Measurements from ENCODE around the gene ALDH1A3.
A peak's percentile ranks its signal among the peaks of the same experiment; 100 is the strongest.

The ALDH1A3 gene

GRCh38 chr15:100920516-100921135 lies 41.0 kb downstream of the ALDH1A3 start:
- H3K27ac ChIP-seq: no peak overlapping the region
- DNase-seq (ENCODE audit: low read depth, low spot score): no peak

GRCh38 chr15:100922192-100923040 lies 42.8 kb downstream of the ALDH1A3 start:
- H3K27ac ChIP-seq: no peak overlapping the region
- no peak for DNase-seq (ENCODE audit: low read depth, low spot score)

- no peak overlapping the region for H3K27ac ChIP-seq
- no peak for DNase-seq (ENCODE audit: low read depth, low spot score)
These were observed 43.4 kb downstream of the ALDH1A3 start for GRCh38 chr15:100923076-100923475.

- no peak overlapping the region for H3K27ac ChIP-seq
- DNase-seq (ENCODE audit: low read depth, low spot score): no peak
These were observed 44.3 kb downstream of the ALDH1A3 start for GRCh38 chr15:100923902-100924301.

- no peak overlapping the region for H3K27ac ChIP-seq
- DNase-seq (ENCODE audit: low read depth, low spot score): no peak
These were observed 44.8 kb downstream of the ALDH1A3 start for GRCh38 chr15:100924436-100924835.

GRCh38 chr15:100925480-100925879 lies 45.8 kb downstream of the ALDH1A3 start:
- H3K27ac ChIP-seq: no peak overlapping the region
- DNase-seq (ENCODE audit: low read depth, low spot score): no peak

- no peak overlapping the region for H3K27ac ChIP-seq
- no peak for DNase-seq (ENCODE audit: low read depth, low spot score)
These were observed 46.6 kb downstream of the ALDH1A3 start for GRCh38 chr15:100926258-100926657.

- DNase-seq (ENCODE audit: low read depth, low spot score): no peak
- no peak overlapping the region for H3K27ac ChIP-seq
These were observed 47.5 kb downstream of the ALDH1A3 start for GRCh38 chr15:100926971-100927756.

- DNase-seq (ENCODE audit: low read depth, low spot score): no peak
- H3K27ac ChIP-seq: peak overlapping the region; percentile 47
These were observed 49.1 kb downstream of the ALDH1A3 start for GRCh38 chr15:100928632-100929280.

- no peak for DNase-seq (ENCODE audit: low read depth, low spot score)
- H3K27ac ChIP-seq: peak overlapping the region; percentile 47
These were observed 50.0 kb downstream of the ALDH1A3 start for GRCh38 chr15:100929641-100930042.

GRCh38 chr15:100930306-100930848 lies 50.7 kb downstream of the ALDH1A3 start:
- DNase-seq (ENCODE audit: low read depth, low spot score): no peak
- no peak overlapping the region for H3K27ac ChIP-seq

GRCh38 chr15:100931143-100931890 lies 51.7 kb downstream of the ALDH1A3 start:
- H3K27ac ChIP-seq: no peak overlapping the region
- no peak for DNase-seq (ENCODE audit: low read depth, low spot score)

- H3K27ac ChIP-seq: no peak overlapping the region
- DNase-seq (ENCODE audit: low read depth, low spot score): no peak
These were observed 53.2 kb downstream of the ALDH1A3 start for GRCh38 chr15:100932676-100933348.

- DNase-seq (ENCODE audit: low read depth, low spot score): no peak
- H3K27ac ChIP-seq: no peak overlapping the region
These were observed 54.5 kb downstream of the ALDH1A3 start for GRCh38 chr15:100934166-100934565.

- no peak for DNase-seq (ENCODE audit: low read depth, low spot score)
- H3K27ac ChIP-seq: no peak overlapping the region
These were observed 55.1 kb downstream of the ALDH1A3 start for GRCh38 chr15:100934726-100935125.

- H3K27ac ChIP-seq: no peak overlapping the region
- no peak for DNase-seq (ENCODE audit: low read depth, low spot score)
These were observed 57.5 kb downstream of the ALDH1A3 start for GRCh38 chr15:100937171-100937570.

- no peak for DNase-seq (ENCODE audit: low read depth, low spot score)
These were observed 60.2 kb downstream of the ALDH1A3 start for GRCh38 chr15:100939791-100940190.

GRCh38 chr15:100940767-100941379 lies 61.2 kb downstream of the ALDH1A3 start:
- DNase-seq (ENCODE audit: low read depth, low spot score): no peak
- no peak overlapping the region for H3K27ac ChIP-seq

More at GRCh38 chr15:100939791-100940190, 60.2 kb downstream of the ALDH1A3 start:
- no peak overlapping the region for H3K27ac ChIP-seq

Data from epithelial cell of prostate (primary cell).